NB4 (cell line): ENCODE results near the gene CTTNBP2.

Experiments
- POLR2A ChIP-seq: IDR thresholded peaks from 2 replicates; pipeline ENCODE4 v1.6.1; 2011; ENCODE audit warnings: mild to moderate bottlenecking; ENCODE audit not compliant: insufficient read length; ENCODE audit errors: extremely low read depth
- TF ChIP-seq, protein P1 (sequence below): IDR thresholded peaks from one replicate; pipeline ENCODE4 v1.5.1; 2012; ENCODE audit warnings: low read depth, low read length
- TF ChIP-seq, protein P2 (sequence below): IDR thresholded peaks from 2 replicates; pipeline ENCODE4 v1.6.1; 2011; ENCODE audit warnings: low read depth, low read length

DNA sequence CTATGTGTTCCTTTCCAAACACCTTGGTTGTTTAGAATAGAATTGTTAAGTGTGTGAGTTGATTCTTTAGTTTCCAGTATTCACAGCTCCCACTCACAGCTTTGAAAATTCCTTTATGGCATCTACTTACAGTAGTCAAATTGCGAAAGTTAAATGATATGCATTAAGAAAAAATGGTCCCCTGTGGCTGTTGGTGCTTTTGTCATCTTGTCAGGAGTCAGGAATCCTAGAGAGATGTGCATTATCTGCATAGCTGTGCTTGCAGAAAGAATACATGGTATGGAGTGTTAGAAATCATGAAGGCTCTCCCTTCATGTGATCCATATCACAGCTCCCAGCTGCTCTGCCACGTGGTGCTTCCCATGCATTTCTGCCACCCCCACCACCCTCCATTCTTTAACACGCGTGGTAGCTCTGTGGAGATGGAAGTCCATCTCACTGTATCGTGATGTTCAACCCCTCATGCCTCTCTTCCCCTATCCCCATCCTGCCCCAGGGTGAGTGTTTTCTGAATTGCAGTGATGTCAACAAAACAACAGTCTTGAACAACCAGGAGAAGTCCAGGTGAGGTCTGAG, 29.2 kb upstream of the CTTNBP2 start:
- TF ChIP-seq, protein P1, sequence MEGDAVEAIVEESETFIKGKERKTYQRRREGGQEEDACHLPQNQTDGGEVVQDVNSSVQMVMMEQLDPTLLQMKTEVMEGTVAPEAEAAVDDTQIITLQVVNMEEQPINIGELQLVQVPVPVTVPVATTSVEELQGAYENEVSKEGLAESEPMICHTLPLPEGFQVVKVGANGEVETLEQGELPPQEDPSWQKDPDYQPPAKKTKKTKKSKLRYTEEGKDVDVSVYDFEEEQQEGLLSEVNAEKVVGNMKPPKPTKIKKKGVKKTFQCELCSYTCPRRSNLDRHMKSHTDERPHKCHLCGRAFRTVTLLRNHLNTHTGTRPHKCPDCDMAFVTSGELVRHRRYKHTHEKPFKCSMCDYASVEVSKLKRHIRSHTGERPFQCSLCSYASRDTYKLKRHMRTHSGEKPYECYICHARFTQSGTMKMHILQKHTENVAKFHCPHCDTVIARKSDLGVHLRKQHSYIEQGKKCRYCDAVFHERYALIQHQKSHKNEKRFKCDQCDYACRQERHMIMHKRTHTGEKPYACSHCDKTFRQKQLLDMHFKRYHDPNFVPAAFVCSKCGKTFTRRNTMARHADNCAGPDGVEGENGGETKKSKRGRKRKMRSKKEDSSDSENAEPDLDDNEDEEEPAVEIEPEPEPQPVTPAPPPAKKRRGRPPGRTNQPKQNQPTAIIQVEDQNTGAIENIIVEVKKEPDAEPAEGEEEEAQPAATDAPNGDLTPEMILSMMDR, result no peak
- TF ChIP-seq POLR2A, result no peak
- TF ChIP-seq, protein P2, sequence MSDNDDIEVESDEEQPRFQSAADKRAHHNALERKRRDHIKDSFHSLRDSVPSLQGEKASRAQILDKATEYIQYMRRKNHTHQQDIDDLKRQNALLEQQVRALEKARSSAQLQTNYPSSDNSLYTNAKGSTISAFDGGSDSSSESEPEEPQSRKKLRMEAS, result no peak
